Ramos (cell line): Measurements from ENCODE around the gene ATP5F1B.

Experiments used
- in situ Hi-C: fragments of 300-500 bp; cut with MboI; formaldehyde crosslinking; loops from one replicate; pipeline ENCODE4 v1.14.3; 2022; ENCODE audit warnings: low sequenced_read_pairs; ENCODE audit not compliant: unreplicated experiment

ATP5F1B gene

GRCh38 chr12:56628671-56629458, 16.9 kb downstream of the ATP5F1B start:
- in situ Hi-C loops = no loop called here

GRCh38 chr12:56626701-56627100, 19.1 kb downstream of the ATP5F1B start:
- in situ Hi-C loops = no loop called here

GRCh38 chr12:56622535-56622934, 23.2 kb downstream of the ATP5F1B start:
- in situ Hi-C loops = no loop called here

GRCh38 chr12:56616925-56617324, 28.9 kb downstream of the ATP5F1B start:
- in situ Hi-C loops = no loop called here

- in situ Hi-C loops = no loop called here
Observed at GRCh38 chr12:56616244-56616643, 29.5 kb downstream of the ATP5F1B start.

- in situ Hi-C loops = no loop called here
Observed at GRCh38 chr12:56614627-56615026, 31.2 kb downstream of the ATP5F1B start.

GRCh38 chr12:56604355-56604754, 41.4 kb downstream of the ATP5F1B start:
- in situ Hi-C loops = no loop called here

- in situ Hi-C loops = no loop called here
Observed at GRCh38 chr12:56602239-56602638, 43.5 kb downstream of the ATP5F1B start.

- in situ Hi-C loops = no loop called here
Observed at GRCh38 chr12:56601503-56601902, 44.3 kb downstream of the ATP5F1B start.

- in situ Hi-C loops = no loop called here
Observed at GRCh38 chr12:56600753-56601152, 45.0 kb downstream of the ATP5F1B start.

GRCh38 chr12:56599797-56600196, 46.0 kb downstream of the ATP5F1B start:
- in situ Hi-C loops = no loop called here

- in situ Hi-C loops = no loop called here
Observed at GRCh38 chr12:56599041-56599440, 46.7 kb downstream of the ATP5F1B start.

- in situ Hi-C loops = no loop called here
Observed at GRCh38 chr12:56596815-56597214, 49.0 kb downstream of the ATP5F1B start.

GRCh38 chr12:56593909-56594621, 51.7 kb downstream of the ATP5F1B start:
- in situ Hi-C loops = no loop called here

- in situ Hi-C loops = no loop called here
Observed at GRCh38 chr12:56591961-56592360, 53.8 kb downstream of the ATP5F1B start.

GRCh38 chr12:56591126-56591525, 54.7 kb downstream of the ATP5F1B start:
- in situ Hi-C loops = no loop called here

- in situ Hi-C loops = no loop called here
Observed at GRCh38 chr12:56590237-56590830, 55.5 kb downstream of the ATP5F1B start.

- in situ Hi-C loops = no loop called here
Observed at GRCh38 chr12:56589783-56590182, 56.0 kb downstream of the ATP5F1B start.
